CD4-positive, alpha-beta T cell treated with Interleukin-4 for 1 hour (primary cell): ENCODE data around the gene CCDC71L.

ENCODE experiments used
- DNase-seq, 2 donors: peaks; one replicate each; pipeline ENCODE4 v3.0.0-alpha.2; 2020 to 2022

The CCDC71L gene

GRCh38 chr7:106623315-106623660, 37.7 kb downstream of the CCDC71L start:
- DNase-seq = no peak

DNA sequence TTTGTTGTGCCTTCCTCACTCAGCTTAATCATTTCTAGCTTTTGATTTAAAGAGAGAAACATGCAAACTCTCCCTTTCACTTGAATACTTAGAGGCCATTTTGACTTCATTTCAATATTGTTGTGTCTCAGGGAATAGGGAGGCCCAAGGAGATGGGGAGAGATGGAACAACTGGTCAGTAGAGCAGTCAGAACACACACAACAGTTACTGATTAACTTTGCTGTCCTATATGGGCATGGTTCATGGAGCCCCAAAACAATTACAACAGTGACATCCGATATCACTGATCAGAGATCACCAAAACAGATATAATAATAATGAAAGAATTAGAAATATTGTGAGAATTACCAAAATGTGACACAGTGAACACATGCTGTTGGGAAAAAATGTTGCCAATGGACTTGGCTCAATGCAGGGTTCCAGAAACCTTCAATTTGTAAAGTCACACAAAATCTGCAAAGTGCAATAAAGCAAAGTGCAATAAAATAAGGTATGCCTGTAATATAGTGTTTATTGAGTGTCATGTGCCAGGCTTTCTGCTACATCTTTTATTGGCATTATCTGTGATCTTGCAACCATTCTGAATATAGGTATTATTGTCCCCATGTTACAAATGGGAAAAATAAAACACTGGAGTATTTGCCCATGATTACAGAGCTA, 38.2 kb downstream of the CCDC71L start:
- DNase-seq = no peak

GRCh38 chr7:106621393-106622132, 39.4 kb downstream of the CCDC71L start:
- no peak for DNase-seq

GRCh38 chr7:106620676-106621075, 40.3 kb downstream of the CCDC71L start:
- no peak for DNase-seq

DNA sequence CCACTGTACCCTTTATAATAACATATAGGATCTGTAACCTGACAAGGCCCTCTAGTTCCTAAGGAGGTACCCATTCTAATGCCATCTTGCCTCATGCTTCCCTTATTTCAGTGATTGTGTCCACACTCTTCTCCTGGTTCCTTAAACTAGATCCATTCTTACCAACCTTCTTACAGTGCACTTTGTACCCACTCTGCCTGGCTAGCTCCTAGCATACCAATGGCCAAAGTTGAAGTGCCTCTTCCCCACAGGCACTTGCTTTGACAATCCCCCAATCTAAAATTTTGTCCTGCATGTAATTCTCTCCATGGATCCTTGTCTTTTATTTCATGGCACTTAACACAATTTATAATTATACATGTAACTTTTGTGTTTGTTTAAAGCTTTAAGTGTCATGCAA, 40.9 kb downstream of the CCDC71L start:
- DNase-seq = no peak

GRCh38 chr7:106619213-106619612, 41.7 kb downstream of the CCDC71L start:
- DNase-seq = no peak

DNA sequence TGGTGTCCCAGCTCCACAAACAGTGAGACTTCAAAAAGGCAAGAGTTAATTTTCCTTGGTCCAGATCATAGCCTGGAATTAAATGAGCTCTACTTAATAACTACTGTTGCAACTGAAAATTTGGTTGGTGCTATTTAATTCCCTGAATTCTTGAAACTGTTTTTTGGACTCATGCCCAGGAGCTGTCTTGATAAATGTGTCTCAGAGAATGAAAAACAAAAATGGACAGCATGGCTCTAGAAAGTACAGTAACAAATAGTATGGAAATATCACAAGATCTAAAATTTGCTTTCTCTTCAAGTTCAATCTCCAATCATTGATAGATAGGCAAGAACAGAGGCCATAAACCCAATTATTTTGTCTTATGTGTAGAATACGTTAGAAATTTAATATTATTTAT, 42.5 kb downstream of the CCDC71L start:
- DNase-seq = no peak

DNA sequence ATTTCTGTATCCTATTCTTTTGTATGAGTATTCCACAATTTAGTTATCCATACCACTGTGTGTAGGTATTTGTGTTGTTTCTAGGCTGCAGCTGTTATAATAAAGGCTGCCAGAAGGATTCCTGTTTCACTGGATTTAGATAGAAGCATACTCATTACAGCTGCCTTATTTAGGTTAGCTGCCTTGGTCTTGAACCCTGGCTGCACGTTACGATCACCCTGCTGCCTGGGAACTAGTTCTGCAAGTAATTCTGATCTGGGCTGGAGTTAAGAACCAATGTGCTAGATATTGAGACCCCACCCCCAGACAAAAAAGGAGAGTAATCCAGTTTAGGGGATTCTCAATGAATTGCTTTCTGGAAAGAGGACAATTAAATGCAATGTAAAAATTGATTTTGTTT, 43.1 kb downstream of the CCDC71L start:
- no peak for DNase-seq

DNA sequence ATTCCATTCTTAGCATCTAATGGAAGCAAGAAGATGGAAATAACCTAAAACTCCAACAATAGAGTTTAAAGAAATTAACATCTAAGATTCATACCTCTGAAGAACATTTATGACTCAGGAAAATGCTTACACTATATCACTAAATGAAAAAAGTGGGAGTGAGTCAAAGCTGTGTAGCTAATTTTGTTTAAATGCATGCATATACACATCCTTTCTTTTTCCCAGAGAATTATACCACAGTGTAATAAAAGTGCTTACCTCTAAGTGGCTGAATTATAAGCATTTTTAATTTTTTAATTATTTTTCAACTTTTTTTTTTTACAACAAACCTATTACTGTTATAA, 44.3 kb downstream of the CCDC71L start:
- no peak for DNase-seq

- DNase-seq = no peak
These were observed 44.9 kb downstream of the CCDC71L start for GRCh38 chr7:106615808-106616707.

DNA sequence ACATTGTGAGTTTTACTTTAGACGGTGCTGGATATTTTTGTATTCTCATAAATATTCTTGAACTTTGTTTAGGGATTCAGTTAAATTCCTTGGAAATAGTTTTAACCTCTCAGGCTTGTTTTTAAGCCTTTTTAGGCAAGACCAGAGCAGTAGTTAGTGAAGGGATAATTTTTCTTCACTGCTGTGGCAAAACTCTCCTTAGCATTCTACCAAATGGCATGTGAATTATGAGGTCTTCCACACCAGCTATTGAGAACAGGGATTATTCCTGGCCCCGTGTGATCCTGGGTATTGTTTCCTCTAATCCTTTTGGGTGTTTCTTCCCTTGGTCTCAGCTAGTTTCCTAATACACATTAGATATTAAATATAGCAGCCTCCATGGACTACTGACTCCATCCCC, 46.2 kb downstream of the CCDC71L start:
- DNase-seq = no peak

DNA sequence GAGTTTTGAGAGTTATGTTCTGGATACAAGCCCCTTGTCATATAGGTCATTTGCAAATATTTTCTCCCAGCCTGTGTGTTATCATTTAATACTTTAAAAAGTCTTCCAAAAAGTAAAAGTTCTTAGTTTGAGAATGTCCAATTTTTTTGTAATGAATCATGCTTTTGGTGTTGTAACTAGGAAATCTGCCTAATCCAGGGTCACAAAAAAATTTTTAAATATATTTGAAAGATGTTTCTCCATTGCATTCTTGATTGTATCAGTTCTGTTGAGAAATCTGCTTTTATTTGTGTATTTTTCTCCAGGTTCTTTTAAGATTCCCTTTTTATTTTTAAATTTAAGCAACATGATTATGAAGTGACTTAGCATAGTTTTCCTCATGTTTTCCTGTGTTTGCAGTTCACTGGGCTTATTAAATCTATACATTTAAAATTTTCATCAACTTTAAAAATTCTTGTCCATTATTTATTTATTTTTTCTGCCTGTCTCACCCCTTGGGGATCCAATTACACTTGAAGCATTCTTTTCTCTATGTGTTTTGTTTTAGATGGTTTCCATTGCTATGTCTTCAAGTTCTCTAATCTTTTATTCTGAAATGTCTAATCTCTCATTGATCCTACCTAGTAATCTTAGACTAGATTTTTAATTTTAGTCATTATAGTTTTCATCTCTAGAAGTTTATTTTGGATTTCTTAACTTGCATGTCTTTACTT, 47.0 kb downstream of the CCDC71L start:
- no peak for DNase-seq

DNA sequence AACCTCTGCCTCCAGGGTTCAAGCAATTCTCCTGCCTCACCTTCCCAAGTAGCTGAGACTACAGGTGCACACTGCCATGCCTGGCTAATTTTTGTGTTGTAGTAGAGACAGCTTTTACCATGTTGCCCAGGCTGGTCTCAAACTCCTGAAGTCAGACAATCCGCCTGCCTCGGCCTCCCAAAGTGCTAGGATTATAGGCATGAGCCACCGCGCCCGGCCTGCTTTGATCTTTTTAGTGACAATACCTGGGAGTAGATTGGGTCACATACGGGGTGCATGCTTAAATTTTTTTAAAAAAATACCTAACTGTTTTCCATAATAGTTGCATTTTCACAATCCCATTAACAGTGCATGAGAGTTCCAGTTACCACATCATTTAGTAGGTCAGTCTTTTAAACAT, 47.7 kb downstream of the CCDC71L start:
- DNase-seq = no peak

DNA sequence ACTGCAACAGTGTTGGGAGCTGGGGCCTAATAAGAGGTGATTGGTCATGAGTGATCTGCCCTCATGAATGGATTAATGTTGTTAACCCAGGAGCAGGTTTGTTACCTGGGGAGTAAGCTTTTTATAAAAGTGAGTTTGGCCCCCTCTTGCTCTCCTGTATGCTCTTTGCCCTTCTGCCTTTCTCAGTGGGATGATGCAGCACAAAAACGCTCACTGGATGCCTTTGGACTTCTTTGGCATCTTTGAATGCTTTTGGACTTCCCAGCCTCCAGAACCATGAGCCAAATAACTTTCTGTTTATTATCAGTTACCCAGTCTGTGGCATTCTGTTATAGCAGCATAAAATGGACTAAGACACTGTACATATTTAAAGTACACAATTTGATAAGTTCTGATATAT, 48.5 kb downstream of the CCDC71L start:
- no peak for DNase-seq

GRCh38 chr7:106611911-106612310, 49.0 kb downstream of the CCDC71L start:
- DNase-seq = no peak

GRCh38 chr7:106610996-106611886, 49.7 kb downstream of the CCDC71L start:
- DNase-seq = no peak

GRCh38 chr7:106609416-106609815, 51.5 kb downstream of the CCDC71L start:
- no peak for DNase-seq

GRCh38 chr7:106608661-106609060, 52.3 kb downstream of the CCDC71L start:
- no peak for DNase-seq
